ENCODE measurements around the gene POC1B.

DNA sequence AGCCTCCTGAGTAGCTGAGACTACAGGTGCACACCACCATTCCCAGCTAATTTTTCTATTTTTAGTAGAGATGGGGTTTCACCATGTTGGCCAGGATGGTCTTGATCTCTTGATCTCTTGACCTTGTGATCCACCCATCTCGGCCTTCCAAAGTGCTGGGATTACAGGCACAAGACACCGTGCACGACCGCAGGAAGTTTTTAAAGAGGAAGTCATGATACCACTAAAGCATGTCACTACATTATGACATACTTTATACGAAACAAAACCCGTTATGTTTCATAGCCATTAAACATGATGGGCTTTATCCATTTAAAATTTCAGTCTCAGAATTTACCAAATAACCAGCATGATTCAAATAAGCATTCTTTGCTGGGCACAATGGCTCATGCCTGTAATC lies 89.8 kb downstream of the POC1B start:
- no peak for TF ChIP-seq CTCF (conservative IDR thresholded peaks at IDR 0.05)
- TF ChIP-seq ZFX (IDR thresholded peaks at IDR 0.05): no peak
